Testis (tissue), 3 donors: ENCODE results near the gene PXK. TPM values are rescaled to one million over a fixed set of nuclear protein-coding genes. Genes with fewer than 3 reads are reported as not detected.

Experiments
- DNase-seq: peaks from one replicate; pipeline ENCODE4 v3.0.0-alpha.2; 2019
- H3K27ac ChIP-seq, 2 donors: fragments of 200-600 bp; sonication (generic); one replicate each; pipeline ENCODE4 v1.5.1; 2019
- H3K27me3 ChIP-seq: fragments of 200-600 bp; sonication (generic); one replicate; pipeline ENCODE4 v1.5.1; 2019
- H3K36me3 ChIP-seq: fragments of 200-600 bp; sonication (generic); one replicate; pipeline ENCODE4 v1.5.1; 2017; ENCODE audit warnings: low read depth; ENCODE audit errors: missing control alignments
- H3K4me1 ChIP-seq: fragments of 200-600 bp; sonication (generic); one replicate; pipeline ENCODE4 v1.5.1; 2019
- H3K4me3 ChIP-seq, 2 donors: fragments of 200-600 bp; sonication (generic); one replicate each; pipeline ENCODE4 v1.5.1; 2017 to 2019
- H3K9me3 ChIP-seq: fragments of 200-600 bp; sonication (generic); one replicate; pipeline ENCODE4 v1.5.1; 2017
- CTCF ChIP-seq, 3 experiments: fragments of 450-650 bp in 2 of 3; fragments of 200-600 bp in 1 of 3; sonication (generic) in 1 of 3; IDR thresholded peaks; one replicate each; pipeline ENCODE4 v1.5.1; 2016 to 2019; ENCODE audit warnings: antibody characterized with exemption in 3 of 3, mild to moderate bottlenecking in 2 of 3, moderate library complexity in 1 of 3
- POLR2A ChIP-seq: fragments of 450-650 bp; IDR thresholded peaks from one replicate; pipeline ENCODE4 v1.6.1; 2017; ENCODE audit warnings: antibody characterized with exemption, mild to moderate bottlenecking, moderate library complexity
- WGBS, 2 donors: methylation state at CpG; one replicate each; pipeline ENCODE4 v1.1.5; 2018; 5-methylcytosine and 5-hydroxymethylcytosine counted together
- intact Hi-C: fragments of 100-400 bp; cut with DNase I; formaldehyde crosslinking; loops from one replicate; pipeline ENCODE4 v1.15.1; 2023; ENCODE audit warnings: low total_unique reads
- polyA plus RNA-seq: library from polyadenylated mRNA; stranded (reverse); fragments of 350-450 nt; fragmentation: Illumina TruSeq; extraction: RNeasy Lipid Tissue Mini Kit (QIAGEN cat#74804); gene quantifications from one replicate; pipeline ENCODE4 v1.2.3, GENCODE V29; 2014; ENCODE audit warnings: low read depth, low replicate concordance; ENCODE audit not compliant: insufficient read depth
- total RNA-seq, 2 donors: library from RNA; depleted of rRNA; stranded (reverse); fragments of >200 nt; gene quantifications; one replicate each; pipeline ENCODE4 v1.2.3, GENCODE V29; 2016

PXK gene
- total and polyA plus RNA-seq, 3 donors from 2014 or later, result 28.8 to 31.3 (median 29.3) TPM

DNA sequence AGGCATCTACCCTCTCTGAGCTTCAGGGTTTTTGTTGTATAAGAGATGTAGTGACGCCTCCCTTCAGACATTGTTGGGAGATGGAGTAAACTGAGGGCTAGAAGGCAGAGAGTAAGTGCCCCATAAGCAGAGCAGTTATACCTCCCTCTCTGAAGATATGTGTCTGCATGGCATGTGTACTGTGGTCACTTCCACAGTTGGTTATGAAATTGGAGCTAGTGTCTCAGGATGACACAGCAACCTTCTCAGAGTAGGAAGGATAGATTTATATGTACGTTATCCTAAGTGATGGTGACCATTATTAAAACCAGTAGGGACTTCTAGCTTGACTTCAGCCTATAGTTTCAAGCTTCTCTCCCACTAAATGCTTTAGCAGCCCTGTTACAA, 17.9 kb downstream of the PXK start:
- intact Hi-C loops, result no loop called here
- no peak for DNase-seq
- WGBS, 2 donors, result 91 to 94% methylated on average over 2 of the region's 2 CpGs
- no peaks in the 10 kb centered on the region for H3K9me3 ChIP-seq
- H3K27ac ChIP-seq, result no peak overlapping the region
- no peak for TF ChIP-seq CTCF (IDR thresholded peaks at IDR 0.05)
- TF ChIP-seq POLR2A, result no peak
- no peaks in the 10 kb centered on the region for H3K36me3 ChIP-seq
- H3K27me3 ChIP-seq, result no peaks in the 10 kb centered on the region
- no peaks in the 10 kb centered on the region for H3K4me1 ChIP-seq
- H3K4me3 ChIP-seq, result no peak overlapping the region

DNA sequence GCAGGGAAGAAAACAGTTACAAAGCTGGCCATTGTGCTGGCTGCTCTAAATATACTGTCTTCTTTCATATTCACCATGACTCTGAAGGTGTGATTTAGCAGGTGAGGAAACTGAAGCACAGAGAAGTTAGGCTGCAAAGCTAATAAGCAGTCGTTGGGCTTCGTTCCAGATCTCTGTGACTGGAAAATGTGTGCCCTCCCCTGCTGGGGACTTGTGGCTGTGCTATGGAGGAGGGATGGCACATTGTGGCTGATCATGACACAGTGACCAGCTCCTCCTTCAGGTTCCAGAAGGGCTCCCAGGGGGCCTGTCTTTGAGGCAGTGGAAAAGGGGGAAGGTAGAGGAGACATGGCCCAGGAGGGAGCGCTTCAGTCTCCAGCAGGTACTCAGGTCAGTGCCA, 19.2 kb downstream of the PXK start:
- Histone ChIP-seq H3K4me1 (no peaks in the 10 kb centered on the region), H3K36me3 (no peaks in the 10 kb centered on the region), H3K27ac (no peak overlapping the region), H3K4me3 (no peak overlapping the region), H3K27me3 (no peaks in the 10 kb centered on the region), H3K9me3 (no peaks in the 10 kb centered on the region)
- DNase-seq, result no peak
- 77 to 79% methylated on average over 3 of the region's 3 CpGs for WGBS, 2 donors
- TF ChIP-seq POLR2A, result no peak
- no peak for TF ChIP-seq CTCF (IDR thresholded peaks at IDR 0.05)
- intact Hi-C loops, result no loop called here

DNA sequence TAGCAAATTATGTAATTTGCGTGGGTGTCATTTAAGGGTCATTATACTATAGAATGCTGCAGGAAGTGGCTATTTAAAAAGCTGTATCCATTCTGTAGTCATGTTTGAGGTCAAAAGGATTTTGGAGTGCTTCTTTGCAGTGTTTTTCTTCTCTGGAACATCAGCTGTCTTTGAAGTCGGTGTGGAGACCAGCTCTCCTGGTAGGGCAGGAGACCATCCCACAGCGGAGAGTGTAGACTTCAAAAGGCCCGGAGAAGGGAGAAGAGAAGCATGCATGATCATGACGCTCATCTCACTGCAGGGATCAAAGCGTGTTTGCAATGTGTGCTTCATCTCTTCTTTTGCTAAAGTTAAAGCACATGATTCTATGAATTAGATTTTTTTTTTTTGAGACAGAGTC, 19.9 kb downstream of the PXK start:
- intact Hi-C loops, result no loop called here
- TF ChIP-seq CTCF (IDR thresholded peaks at IDR 0.05) (no peak), POLR2A (no peak)
- no peak overlapping the region for H3K27ac ChIP-seq
- H3K36me3 ChIP-seq, result no peaks in the 10 kb centered on the region
- WGBS, 2 donors, result 83 to 89% methylated on average over 6 of the region's 6 CpGs
- H3K27me3 ChIP-seq, result no peaks in the 10 kb centered on the region
- no peaks in the 10 kb centered on the region for H3K9me3 ChIP-seq
- H3K4me1 ChIP-seq, result no peaks in the 10 kb centered on the region
- no peak for DNase-seq
- H3K4me3 ChIP-seq, result no peak overlapping the region

DNA sequence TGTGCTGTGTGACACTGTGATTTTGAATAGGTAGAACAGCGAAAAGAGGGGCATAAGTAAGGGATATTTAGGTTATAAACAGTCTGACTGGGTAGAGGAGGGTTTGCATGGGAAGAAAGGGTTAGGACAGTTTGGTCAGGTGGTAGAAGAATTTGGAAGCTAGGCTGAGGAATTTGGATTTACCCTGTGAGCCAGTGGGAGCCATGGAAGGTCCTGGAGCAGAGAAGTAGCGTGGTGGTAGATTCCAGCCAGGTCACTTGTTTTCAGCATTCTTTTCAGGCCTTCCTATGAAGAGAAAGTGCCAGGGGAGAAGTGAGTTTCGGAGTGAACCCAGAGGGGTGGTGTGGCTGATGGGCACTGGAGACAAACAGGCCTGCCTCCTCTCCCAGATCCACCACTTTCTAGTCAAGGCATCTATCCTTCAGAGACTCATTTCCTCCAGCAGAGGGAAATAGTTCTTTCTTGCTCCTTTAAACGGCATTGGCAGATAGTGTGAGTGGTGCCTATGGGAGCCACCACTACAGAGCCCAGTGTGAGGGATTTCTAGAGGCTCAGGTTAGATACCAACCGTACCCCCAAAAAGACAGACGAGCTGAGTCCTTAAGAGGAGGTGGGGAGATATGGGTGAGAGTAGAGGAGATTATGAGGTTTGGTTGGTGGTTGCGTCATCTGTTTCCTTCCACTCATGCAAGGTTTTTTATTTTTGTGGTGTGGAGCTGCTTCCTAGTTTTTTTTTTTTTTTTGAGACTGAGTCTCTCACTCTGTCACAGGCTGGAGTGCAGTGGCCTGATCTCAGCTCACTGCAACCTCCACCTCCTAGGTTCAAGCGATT, 21.2 kb downstream of the PXK start:
- intact Hi-C loops, result no loop called here
- 85 to 90% methylated on average over 8 of the region's 8 CpGs for WGBS, 2 donors
- Histone ChIP-seq H3K27me3 (no peaks in the 10 kb centered on the region), H3K4me1 (no peaks in the 10 kb centered on the region), H3K36me3 (no peaks in the 10 kb centered on the region), H3K27ac (no peak overlapping the region), H3K9me3 (no peaks in the 10 kb centered on the region), H3K4me3 (no peak overlapping the region)
- TF ChIP-seq POLR2A (no peak), CTCF (IDR thresholded peaks at IDR 0.05) (no peak)
- no peak for DNase-seq

- TF ChIP-seq POLR2A, result no peak
- no peak for TF ChIP-seq CTCF (IDR thresholded peaks at IDR 0.05)
- no peak overlapping the region for H3K4me3 ChIP-seq
These were observed 22.5 kb downstream of the PXK start for GRCh38 chr3:58355179-58355578.

More at GRCh38 chr3:58355179-58355578, 22.5 kb downstream of the PXK start:
- intact Hi-C loops, result no loop called here
- DNase-seq, result no peak
- no peaks in the 10 kb centered on the region for H3K27me3 ChIP-seq
- no peaks in the 10 kb centered on the region for H3K4me1 ChIP-seq
- H3K36me3 ChIP-seq, result no peaks in the 10 kb centered on the region
- 87 to 89% methylated on average over 8 of the region's 8 CpGs for WGBS, 2 donors
- H3K27ac ChIP-seq, result no peak overlapping the region
- H3K9me3 ChIP-seq, result no peaks in the 10 kb centered on the region
